GM19351 (cell line): ENCODE data around the gene SMCR8.
"Not testable (repeated sequence)": the region's sequence is repeated elsewhere in the genome, so short reads cannot be mapped to it uniquely, and the experiment has no call there.

Source experiments
- ATAC-seq: cut with Tn5 transposase; IDR thresholded peaks from one replicate; pipeline ENCODE4 v1.9.1; 2021; ENCODE audit warnings: mild to moderate bottlenecking, moderate library complexity; ENCODE audit not compliant: unreplicated experiment

Gene SMCR8

GRCh38 chr17:18315961-18316360 is 868 bp downstream of the SMCR8 start:
- ATAC-seq, result no peak

GRCh38 chr17:18318117-18318516 is 3.0 kb downstream of the SMCR8 start:
- ATAC-seq, result no peak

GRCh38 chr17:18318771-18319450 is 3.8 kb downstream of the SMCR8 start:
- no peak for ATAC-seq

- no peak for ATAC-seq
Measured at GRCh38 chr17:18319604-18320256, 4.6 kb downstream of the SMCR8 start.

GRCh38 chr17:18320301-18320700 is 5.2 kb downstream of the SMCR8 start:
- no peak for ATAC-seq

- ATAC-seq, result no peak
Measured at GRCh38 chr17:18321309-18321708, 6.2 kb downstream of the SMCR8 start.

- no peak for ATAC-seq
Measured at GRCh38 chr17:18322522-18322921, 7.4 kb downstream of the SMCR8 start.

GRCh38 chr17:18323007-18323406 is 7.9 kb downstream of the SMCR8 start:
- ATAC-seq, result no peak

GRCh38 chr17:18323507-18324139 is 8.5 kb downstream of the SMCR8 start:
- ATAC-seq, result no peak

GRCh38 chr17:18324140-18325050 is 9.3 kb downstream of the SMCR8 start:
- no peak for ATAC-seq

GRCh38 chr17:18326039-18326438 is 10.9 kb downstream of the SMCR8 start:
- ATAC-seq, result no peak

GRCh38 chr17:18326572-18326971 is 11.5 kb downstream of the SMCR8 start:
- ATAC-seq, result no peak

GRCh38 chr17:18327093-18327492 is 12.0 kb downstream of the SMCR8 start:
- no peak for ATAC-seq

GRCh38 chr17:18327556-18327955 is 12.5 kb downstream of the SMCR8 start:
- no peak for ATAC-seq

GRCh38 chr17:18328643-18329204 is 13.6 kb downstream of the SMCR8 start:
- ATAC-seq, result no peak

- ATAC-seq, result no peak
Measured at GRCh38 chr17:18331879-18332278, 16.8 kb downstream of the SMCR8 start.

GRCh38 chr17:18332909-18333489 is 17.9 kb downstream of the SMCR8 start:
- ATAC-seq, result no peak

- ATAC-seq, result not testable (repeated sequence)
Measured at GRCh38 chr17:18338158-18338557, 23.1 kb downstream of the SMCR8 start.

GRCh38 chr17:18339933-18340332 is 24.8 kb downstream of the SMCR8 start:
- ATAC-seq, result no peak

- ATAC-seq, result no peak
Measured at GRCh38 chr17:18344021-18344420, 28.9 kb downstream of the SMCR8 start.
